ENCODE measurements around the gene CPS1.

GRCh38 chr2:210515911-210516310, 40.5 kb upstream of the CPS1 start:
- TF ChIP-seq CTCF (IDR thresholded peaks at IDR 0.05): no peak
- no peak for TF ChIP-seq POLR2A (IDR thresholded peaks at IDR 0.05)
- TF ChIP-seq EP300 (IDR thresholded peaks at IDR 0.05): no peak

Measured in upper lobe of left lung (tissue), 4 donors.